ENCODE results near the gene MRPL12. TPM values are rescaled to one million over a fixed set of nuclear protein-coding genes. Genes with fewer than 3 reads are reported as not detected.

The MRPL12 gene
- total RNA-seq, 1 donor from 2014 or later = 57.7 TPM

DNA sequence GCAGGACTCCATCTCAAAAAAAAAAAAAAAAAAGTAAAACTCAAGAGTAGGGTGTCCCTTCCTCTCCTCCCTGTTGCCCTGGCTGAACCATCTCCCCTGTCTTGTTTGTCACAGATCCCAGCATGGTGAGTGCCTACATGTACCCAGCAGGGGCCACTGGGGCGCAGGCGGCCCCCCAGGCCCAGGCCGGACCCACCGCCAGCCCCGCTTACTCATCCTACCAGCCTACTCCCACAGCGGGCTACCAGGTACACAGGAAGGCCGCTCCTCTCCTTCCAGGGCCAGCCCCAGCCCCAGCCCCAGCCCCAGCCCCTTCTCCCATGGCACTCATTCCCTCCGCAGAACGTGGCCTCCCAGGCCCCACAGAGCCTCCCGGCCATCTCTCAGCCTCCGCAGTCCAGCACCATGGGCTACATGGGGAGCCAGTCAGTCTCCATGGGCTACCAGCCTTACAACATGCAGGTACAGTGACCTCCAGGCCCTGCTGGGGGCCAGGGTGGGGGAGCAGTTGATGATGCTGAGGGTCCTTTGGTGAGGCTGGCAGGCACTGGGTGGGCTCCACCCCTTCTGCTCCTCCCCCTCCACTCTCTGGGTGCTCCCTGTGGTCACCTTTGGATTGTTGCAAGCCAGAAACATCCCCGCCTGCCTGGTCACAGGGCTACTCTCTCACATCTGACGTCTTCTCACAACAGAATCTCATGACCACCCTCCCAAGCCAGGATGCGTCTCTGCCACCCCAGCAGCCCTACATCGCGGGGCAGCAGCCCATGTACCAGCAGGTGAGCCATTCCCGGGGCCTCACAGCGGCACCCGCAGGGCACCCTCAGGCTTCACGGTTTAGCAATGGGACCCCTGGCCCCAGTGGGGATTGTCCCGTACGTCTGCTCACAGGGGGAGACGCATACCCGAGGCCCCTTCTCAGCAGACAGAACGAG lies 2.5 kb upstream of the MRPL12 start:
- Mint-ChIP-seq H3K27me3 (ENCODE audit: unreplicated experiment) (peaks cover 5% of the 10 kb centered on the region), H3K36me3 (ENCODE audit: unreplicated experiment) (no peaks in the 10 kb centered on the region), H3K27ac (ENCODE audit: unreplicated experiment) (no peak overlapping the region), H3K4me3 (ENCODE audit: unreplicated experiment) (peak overlapping the region; percentile 64), H3K4me1 (ENCODE audit: low read depth, unreplicated experiment) (peaks cover 2% of the 10 kb centered on the region), H3K9me3 (ENCODE audit: unreplicated experiment) (peaks cover 13% of the 10 kb centered on the region)
- TF ChIP-seq, protein P1, sequence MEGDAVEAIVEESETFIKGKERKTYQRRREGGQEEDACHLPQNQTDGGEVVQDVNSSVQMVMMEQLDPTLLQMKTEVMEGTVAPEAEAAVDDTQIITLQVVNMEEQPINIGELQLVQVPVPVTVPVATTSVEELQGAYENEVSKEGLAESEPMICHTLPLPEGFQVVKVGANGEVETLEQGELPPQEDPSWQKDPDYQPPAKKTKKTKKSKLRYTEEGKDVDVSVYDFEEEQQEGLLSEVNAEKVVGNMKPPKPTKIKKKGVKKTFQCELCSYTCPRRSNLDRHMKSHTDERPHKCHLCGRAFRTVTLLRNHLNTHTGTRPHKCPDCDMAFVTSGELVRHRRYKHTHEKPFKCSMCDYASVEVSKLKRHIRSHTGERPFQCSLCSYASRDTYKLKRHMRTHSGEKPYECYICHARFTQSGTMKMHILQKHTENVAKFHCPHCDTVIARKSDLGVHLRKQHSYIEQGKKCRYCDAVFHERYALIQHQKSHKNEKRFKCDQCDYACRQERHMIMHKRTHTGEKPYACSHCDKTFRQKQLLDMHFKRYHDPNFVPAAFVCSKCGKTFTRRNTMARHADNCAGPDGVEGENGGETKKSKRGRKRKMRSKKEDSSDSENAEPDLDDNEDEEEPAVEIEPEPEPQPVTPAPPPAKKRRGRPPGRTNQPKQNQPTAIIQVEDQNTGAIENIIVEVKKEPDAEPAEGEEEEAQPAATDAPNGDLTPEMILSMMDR (IDR thresholded peaks at IDR 0.05; ENCODE audit: partially characterized antibody, unreplicated experiment) = no peak
- DNase-seq = no peak

DNA sequence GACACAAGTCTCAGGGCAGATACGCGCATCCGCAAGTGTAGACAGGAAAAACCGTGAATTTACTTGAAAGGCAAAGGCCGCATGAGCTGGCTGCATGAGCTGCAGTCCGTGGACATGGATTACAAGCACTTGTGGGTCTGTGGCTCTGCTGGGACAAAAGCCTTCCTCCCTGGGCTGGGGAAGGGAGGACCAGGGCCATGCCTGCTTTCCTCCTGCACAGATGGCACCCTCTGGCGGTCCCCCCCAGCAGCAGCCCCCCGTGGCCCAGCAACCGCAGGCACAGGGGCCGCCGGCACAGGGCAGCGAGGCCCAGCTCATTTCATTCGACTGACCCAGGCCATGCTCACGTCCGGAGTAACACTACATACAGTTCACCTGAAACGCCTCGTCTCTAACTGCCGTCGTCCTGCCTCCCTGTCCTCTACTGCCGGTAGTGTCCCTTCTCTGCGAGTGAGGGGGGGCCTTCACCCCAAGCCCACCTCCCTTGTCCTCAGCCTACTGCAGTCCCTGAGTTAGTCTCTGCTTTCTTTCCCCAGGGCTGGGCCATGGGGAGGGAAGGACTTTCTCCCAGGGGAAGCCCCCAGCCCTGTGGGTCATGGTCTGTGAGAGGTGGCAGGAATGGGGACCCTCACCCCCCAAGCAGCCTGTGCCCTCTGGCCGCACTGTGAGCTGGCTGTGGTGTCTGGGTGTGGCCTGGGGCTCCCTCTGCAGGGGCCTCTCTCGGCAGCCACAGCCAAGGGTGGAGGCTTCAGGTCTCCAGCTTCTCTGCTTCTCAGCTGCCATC lies 1.7 kb upstream of the MRPL12 start:
- Mint-ChIP-seq H3K27ac (ENCODE audit: unreplicated experiment) (no peak overlapping the region), H3K9me3 (ENCODE audit: unreplicated experiment) (peaks cover 13% of the 10 kb centered on the region), H3K4me3 (ENCODE audit: unreplicated experiment) (peak overlapping the region; percentile 92), H3K27me3 (ENCODE audit: unreplicated experiment) (peaks cover 5% of the 10 kb centered on the region), H3K4me1 (ENCODE audit: low read depth, unreplicated experiment) (peaks cover 2% of the 10 kb centered on the region), H3K36me3 (ENCODE audit: unreplicated experiment) (no peaks in the 10 kb centered on the region)
- DNase-seq = no peak
- TF ChIP-seq, protein P1 (IDR thresholded peaks at IDR 0.05; ENCODE audit: partially characterized antibody, unreplicated experiment) = no peak

DNA sequence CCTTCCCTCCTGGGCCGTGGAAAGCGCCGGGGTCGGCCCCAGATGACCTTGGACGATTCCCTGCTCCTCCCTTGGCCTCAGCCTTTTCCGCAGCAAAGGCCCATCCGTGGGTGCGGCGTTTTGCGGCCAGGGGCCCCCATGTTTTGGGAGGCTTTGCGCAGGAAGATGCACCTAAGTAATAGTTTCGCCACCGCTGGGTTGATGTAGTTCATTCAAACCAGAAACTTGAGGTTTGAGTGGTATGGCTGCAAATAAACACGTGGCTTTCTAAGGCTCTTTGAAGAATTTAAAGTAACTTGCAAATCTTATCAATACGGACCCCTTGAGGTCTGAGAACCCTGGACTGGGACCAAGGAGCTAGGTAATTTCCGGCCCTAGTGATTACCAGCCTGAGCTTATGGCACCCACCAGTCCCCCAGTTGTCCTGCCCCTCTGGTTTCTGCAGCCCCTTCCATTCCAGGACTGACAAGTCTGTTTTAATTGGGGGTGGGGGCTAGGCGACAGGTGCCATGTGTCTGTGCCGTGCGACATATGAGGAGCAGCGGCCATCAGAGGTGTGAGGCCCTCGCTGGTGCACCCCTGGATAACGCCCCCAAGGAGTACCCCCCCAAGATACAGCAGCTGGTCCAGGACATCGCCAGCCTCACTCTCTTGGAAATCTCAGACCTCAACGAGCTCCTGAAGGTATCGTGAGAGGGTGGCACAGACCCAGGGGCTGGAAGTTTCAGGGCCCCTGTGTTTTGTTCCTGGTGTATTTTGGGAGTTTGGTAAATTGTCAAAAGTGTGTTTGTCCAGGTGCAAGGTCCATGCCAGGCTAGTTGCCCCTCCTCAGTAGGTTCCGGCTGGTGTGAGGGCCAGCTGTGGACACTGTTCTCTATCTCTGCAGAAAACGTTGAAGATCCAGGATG lies 834 bp downstream of the MRPL12 start:
- Mint-ChIP-seq H3K4me3 (ENCODE audit: unreplicated experiment) (peak overlapping the region; percentile 82), H3K36me3 (ENCODE audit: unreplicated experiment) (no peaks in the 10 kb centered on the region), H3K4me1 (ENCODE audit: low read depth, unreplicated experiment) (peaks cover 2% of the 10 kb centered on the region), H3K27me3 (ENCODE audit: unreplicated experiment) (peaks cover 2% of the 10 kb centered on the region), H3K27ac (ENCODE audit: unreplicated experiment) (peak overlapping the region; percentile 28), H3K9me3 (ENCODE audit: unreplicated experiment) (peaks cover 6% of the 10 kb centered on the region)
- TF ChIP-seq, protein P1 (IDR thresholded peaks at IDR 0.05; ENCODE audit: partially characterized antibody, unreplicated experiment) = no peak
- no peak for DNase-seq

DNA sequence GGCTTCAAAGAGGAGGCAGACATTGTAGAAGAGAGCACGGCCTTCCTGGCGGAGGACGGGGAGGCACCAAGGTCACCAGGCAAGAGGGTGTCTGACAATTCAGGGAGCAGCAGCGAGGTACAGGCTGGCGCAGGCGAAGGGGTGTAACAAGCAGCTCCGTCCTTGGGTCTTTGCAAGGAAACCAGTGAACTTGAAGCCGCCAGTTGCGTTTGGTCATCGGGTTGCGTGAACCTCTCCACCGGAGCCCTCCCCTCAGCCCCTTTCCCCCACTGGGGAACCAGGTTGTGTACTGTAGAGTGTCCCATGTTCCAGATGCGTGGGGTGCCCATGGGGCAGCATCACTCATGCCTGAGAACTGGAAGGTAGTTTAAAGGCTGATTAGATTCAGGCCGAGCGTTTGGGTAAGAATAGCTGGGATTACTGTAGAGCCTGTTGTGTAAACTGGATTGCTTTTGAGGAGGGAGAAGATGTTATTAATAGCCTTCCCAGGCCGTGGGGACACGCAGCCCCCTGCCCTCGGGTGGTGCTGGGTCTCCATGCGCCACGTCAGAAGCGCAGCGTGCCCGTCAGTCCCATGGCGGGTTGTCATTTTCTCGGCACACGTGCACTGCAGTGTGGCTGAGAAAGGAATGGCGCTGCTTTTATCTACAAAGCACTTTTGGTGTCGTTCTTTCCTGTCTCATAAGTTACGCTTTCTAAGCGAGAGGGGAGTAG lies 2.5 kb downstream of the MRPL12 start:
- no peak overlapping the region for H3K27ac Mint-ChIP-seq (ENCODE audit: unreplicated experiment)

More for the DNA sequence above, 2.5 kb downstream of the MRPL12 start:
- TF ChIP-seq, protein P1 (IDR thresholded peaks at IDR 0.05; ENCODE audit: partially characterized antibody, unreplicated experiment) = no peak
- H3K9me3 Mint-ChIP-seq (ENCODE audit: unreplicated experiment) = peaks cover 10% of the 10 kb centered on the region
- peaks cover 9% of the 10 kb centered on the region for H3K4me1 Mint-ChIP-seq (ENCODE audit: low read depth, unreplicated experiment)
- H3K4me3 Mint-ChIP-seq (ENCODE audit: unreplicated experiment) = peak overlapping the region; percentile 61
- H3K36me3 Mint-ChIP-seq (ENCODE audit: unreplicated experiment) = no peaks in the 10 kb centered on the region
- DNase-seq = no peak
- H3K27me3 Mint-ChIP-seq (ENCODE audit: unreplicated experiment) = peaks cover 3% of the 10 kb centered on the region
